Activated CD8-positive, alpha-beta memory T cell treated with anti-CD3 and anti-CD28 coated beads, Interleukin-2, amount 50 U/mL, for 24 hours (primary cell): ENCODE measurements around the gene ICE1.
"Not testable (repeated sequence)": the region's sequence is repeated elsewhere in the genome, so short reads cannot be mapped to it uniquely, and the experiment has no call there.

ENCODE experiments used
- DNase-seq: peaks from one replicate; pipeline ENCODE4 v3.0.0-alpha.2; 2020; ENCODE audit errors: extremely low read depth

The ICE1 gene

DNA sequence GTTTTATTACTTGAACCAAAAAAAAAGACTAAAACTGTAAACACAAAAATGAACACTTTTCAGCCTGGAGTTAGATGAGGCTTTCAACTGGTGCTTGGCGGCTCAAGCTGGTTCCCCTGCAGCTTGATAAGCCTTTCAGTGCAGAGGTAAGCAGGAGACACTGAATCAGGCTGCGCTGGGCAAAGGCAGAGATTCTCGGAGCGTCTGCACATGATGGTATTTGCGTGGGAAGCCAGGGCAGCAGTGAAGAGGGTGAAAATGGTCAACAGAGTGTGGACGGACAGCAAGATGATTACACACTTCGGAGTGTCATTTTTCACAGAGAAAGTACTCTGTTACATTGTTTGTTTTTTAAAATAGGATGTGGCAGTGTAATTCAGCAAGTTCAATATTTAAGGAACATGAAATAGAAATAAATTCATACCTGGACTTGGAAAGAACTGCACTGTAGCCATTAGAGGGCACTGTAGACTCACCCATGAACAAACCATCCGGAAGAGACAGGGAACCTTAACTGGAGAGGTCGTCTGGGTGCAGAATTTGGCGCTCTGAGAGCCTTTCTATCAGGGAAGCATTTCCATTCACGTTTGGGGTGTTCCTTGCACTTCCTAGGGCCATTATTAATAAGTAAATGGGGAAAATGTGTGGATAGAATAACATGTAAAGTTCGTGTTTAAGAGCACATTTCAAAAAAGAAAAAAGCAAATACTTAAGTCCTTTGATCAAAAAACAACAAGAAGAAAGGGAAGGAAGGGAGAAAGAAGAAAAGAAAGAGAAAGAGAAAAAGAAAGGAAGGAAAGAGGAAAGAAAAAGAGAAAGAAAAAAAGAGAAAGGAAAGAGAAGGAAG lies 69.8 kb downstream of the ICE1 start:
- DNase-seq = no peak

- not testable (repeated sequence) for DNase-seq
Observed at GRCh38 chr5:5492934-5493271, 70.4 kb downstream of the ICE1 start.

DNA sequence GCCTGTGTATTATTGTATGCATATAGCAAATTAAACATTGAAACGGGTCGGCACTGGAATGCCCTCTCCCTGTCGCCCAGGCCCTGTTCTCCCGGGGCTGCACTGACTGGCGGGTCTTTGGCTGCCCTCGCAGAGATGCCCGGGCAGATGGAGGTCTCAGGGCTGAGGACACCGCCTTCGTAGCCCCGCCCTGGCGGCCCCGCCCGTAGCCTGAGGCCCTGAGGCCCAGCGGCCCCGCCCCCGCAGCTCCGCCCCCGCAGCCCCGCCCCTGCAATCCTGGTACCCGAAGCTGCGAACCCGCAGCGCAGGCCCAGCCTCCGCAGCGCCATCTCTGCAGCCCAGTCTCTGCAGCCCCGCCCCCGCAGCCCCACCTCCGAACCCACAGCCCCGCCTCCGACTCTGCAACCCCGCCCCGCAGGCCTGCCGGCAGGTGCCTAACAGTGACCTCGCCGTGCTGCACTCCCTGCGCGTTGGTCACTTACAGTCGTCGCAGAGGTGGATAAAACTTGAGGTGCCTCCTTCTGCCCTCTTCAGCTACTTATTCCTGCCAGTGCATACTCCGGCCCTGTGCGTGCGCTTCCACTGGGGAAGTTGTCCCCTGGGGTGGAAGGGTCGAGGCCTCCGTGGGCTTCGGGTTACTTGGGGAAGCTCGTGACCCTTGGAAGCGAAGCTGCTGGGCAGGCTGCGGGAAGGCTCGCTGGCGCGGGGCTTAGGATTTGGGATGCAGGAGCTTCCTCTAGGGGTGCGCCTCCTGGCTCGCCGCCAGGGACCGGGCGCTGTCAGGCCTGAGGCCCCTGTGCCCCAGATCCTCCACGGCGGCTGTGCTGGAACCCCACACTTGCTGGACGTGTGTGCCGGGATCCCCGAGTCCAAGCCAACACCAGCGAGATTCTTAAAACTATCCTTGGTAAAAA lies 72.3 kb downstream of the ICE1 start:
- DNase-seq = peak; percentile 36

GRCh38 chr5:5497152-5497788 lies 74.8 kb downstream of the ICE1 start:
- DNase-seq = no peak

DNA sequence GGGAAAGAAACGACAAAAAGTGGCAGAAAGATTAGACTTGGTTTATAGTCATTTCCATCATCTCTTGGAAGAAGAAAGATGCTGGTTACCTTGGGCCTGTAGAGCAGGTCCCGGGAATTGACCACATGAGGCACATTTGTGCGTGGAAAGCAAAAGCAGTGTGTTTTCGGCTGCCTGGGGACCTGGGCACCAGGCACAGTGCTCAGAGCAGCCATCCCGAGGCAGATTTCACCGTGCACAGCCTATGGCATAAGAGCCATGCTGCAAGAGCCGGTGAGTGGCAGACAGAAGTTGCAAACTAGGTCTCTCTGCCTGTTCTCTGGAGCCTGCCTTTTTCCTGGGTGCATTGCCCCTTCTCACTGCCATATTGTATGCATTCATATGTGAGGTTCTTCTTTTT lies 77.0 kb downstream of the ICE1 start:
- no peak for DNase-seq

DNA sequence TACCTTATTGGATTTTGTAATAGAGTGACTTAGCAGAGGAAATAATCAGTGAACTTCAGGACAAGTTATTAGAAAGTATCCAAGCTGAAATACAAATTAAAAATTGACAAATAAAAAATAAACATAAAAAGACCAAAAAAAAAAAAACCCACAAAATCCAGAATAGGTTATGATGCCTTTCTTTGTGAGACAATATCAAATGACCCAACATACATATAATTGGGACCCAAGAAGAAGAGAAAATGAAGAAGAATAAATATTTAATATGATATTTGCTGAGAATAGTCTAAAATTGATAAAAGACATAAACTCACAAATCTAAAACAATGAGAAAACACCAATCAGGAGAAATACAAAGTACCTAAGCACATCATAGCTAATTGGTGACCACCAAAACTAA lies 81.8 kb downstream of the ICE1 start:
- DNase-seq = no peak

- no peak for DNase-seq
Observed at GRCh38 chr5:5505815-5506214, 83.3 kb downstream of the ICE1 start.

- DNase-seq = no peak
Observed at GRCh38 chr5:5508391-5508790, 85.9 kb downstream of the ICE1 start.

DNA sequence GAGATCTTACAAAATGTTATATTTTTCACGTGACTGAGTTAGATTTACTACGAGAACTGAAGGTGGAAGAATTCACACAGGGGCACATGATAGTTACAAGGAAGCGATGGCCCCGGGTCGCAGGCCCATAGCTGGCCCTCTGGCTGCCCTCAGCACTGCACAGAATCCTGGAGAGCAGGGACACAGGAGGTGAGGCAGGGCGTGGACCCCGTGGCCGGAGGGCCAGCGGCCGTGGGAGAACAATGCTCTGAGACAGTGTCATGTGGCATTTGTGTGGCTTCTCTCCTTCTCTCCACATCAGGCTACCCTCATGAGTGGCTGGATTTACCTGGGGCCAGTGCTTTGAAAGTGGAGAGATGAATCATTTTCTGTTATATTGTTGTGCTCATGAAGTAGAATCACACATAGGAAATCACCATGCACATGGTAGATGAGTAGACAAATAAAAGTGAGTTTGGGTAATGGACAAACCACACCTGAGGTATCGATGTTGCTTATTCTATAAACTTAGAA lies 89.5 kb downstream of the ICE1 start:
- no peak for DNase-seq

DNA sequence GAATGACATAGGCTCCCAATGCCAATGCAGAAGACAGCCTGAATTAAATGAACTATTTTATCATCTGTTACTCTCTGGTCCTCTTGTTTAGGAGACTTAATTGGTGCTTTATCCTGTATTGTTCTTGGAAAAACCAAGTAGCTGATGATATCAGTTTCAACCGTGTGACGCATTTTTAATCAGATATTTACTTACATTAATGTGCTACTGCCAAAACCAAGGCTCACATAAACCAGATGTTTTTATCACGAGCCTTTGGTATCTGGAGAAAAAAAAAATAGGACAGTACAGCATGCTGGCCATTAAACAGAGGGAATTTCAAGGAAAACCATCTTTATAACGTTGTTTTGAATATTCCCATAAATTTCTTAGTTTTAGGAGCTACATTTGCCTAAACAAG lies 90.1 kb downstream of the ICE1 start:
- no peak for DNase-seq

DNA sequence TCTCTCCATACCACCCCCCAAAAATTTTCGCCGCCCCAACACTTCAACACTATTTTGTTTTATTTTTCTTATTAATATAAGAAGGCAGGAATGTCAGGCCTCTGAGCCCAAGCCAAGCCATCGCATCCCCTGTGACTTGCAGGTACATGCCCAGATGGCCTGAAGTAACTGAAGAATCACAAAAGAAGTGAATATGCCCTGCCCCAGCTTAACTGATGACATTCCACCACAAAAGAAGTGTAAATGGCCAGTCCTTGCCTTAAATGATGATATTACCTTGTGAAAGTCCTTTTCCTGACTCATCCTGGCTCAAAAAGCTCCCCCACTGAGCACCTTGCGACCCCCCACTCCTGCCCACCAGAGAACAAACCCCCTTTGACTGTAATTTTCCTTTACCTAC lies 98.1 kb downstream of the ICE1 start:
- not testable (repeated sequence) for DNase-seq

- no peak for DNase-seq
Observed at GRCh38 chr5:5521029-5521428, 98.6 kb downstream of the ICE1 start.

GRCh38 chr5:5521478-5521877 lies 99.0 kb downstream of the ICE1 start:
- no peak for DNase-seq

- no peak for DNase-seq
Observed at GRCh38 chr5:5522336-5522735, 99.9 kb downstream of the ICE1 start.

DNA sequence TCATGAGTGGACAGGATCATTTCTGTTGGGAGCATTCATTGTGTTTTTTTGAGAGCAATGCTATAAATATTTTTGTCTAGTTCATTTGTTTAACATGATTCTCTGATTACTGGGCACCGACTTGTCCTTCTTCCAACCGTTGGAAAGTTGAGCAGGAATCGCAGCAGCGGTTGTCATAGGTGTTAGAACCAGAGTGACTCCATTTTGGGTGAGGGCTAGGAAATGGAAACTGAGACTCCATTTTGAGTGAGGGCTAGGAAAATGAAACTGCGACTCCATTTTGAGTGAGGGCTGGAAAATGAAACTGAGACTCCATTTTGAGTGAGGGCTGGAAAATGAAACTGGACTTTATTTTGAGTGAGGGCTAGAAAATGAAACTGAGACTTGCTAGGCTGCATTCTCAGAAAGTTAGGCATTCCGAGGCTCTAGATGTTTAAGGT lies 100.6 kb downstream of the ICE1 start:
- no peak for DNase-seq

DNA sequence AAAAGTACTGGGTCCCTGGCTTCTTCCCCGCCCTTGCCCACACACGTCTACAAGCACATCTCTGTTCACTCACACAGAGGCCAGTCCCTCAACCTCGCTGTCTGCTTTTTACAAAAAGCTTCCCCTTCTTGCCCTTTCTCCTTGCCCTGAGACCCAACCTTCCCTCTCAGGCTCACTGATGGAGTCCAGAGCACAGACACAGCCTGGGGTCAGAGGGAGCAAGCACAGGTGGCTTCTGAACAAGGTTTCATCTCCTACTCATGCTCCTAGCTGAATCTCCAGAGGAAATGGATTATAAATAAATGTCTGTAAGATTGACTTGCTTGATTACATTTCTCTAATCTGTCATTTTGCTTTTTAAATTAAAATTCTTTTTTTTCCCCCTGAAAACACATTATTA lies 101.8 kb downstream of the ICE1 start:
- DNase-seq = no peak

DNA sequence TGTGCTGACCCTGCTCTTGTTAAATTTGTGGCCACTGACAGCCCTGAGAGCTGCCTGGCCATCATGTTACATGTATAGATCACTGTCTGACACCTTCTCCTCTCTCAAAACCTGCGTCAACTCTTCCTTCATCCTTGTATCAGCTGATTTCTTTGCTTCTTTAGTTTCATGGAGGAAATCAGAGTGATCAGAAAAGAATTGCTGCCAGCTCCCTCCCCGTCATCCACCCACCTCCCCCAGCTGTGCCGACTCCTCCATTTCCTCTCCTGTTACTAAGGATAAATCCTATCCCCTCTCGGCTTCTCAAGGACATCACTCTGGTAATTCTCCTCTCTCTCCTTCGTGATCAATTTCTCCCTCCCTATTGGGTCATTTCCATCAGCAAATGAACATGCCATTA lies 108.9 kb downstream of the ICE1 start:
- DNase-seq = no peak

GRCh38 chr5:5532306-5533076 lies 110.0 kb downstream of the ICE1 start:
- no peak for DNase-seq

DNA sequence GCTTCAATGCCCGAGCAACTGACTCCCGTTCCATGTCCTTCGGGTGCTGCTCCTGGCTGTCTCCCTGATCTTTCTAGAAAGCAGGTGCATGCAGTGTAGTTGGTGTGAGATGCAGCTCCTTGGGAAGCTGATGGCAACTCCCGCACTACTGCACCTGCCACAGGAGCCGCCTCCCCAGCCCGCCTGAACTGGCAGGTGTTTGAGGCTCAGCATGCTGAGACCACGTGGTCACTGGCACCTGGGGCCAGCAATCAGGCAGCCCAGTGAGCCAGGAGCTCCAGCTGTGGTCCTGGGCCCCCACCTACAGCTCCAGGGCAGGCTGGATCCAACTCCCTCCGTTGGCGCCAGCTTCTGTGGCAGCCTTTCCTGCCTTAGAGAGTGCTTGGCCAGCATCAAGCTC lies 111.5 kb downstream of the ICE1 start:
- no peak for DNase-seq

DNA sequence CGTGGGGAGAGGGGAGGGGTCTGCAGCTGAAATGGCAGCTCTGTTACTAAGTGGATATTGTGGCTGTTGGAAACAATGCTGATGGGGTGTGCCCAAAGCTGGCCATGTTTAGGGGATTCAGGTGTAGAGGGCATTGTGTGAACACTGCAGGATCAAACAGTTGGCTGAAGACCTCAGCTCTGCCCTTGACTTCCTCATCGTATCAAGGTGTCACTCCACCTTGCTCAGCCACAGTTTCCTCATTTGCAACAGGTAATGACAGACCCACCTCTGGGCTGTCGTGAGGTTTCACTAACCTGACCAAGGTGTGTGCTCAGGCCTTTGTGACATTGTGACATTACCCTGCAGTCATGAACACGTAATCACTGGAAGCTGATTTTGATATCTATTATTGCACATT lies 111.9 kb downstream of the ICE1 start:
- no peak for DNase-seq

DNA sequence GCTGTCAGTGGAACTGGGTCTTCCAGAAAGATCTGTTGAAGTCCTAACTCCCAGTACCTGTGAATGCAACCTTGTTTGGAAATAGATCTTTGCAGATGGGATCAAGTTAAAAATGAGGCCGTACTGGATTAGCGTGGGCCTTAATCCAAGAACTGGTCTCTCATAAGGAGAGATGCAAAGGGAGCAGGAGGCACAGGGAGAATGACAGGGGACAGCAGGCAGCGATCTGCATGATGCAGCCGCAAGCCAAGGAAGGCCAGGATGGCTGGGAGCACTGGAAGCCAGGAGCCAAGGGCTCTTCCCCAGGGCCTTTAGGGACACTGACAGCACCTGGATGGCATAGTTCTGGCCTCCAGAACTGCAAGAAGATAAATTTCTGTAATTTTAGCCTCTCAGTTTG lies 114.4 kb downstream of the ICE1 start:
- DNase-seq = no peak

GRCh38 chr5:5537426-5537825 lies 114.9 kb downstream of the ICE1 start:
- DNase-seq = no peak
